NCI-H748 treated with DMSO at 0.1 percent for 48 hours (cell line): Measurements from ENCODE around the gene MED7.

Experiments
- DNase-seq: peaks from one replicate; lab custom pipeline; 2025; lab: John Stamatoyannopoulos, UW

The MED7 gene

DNA sequence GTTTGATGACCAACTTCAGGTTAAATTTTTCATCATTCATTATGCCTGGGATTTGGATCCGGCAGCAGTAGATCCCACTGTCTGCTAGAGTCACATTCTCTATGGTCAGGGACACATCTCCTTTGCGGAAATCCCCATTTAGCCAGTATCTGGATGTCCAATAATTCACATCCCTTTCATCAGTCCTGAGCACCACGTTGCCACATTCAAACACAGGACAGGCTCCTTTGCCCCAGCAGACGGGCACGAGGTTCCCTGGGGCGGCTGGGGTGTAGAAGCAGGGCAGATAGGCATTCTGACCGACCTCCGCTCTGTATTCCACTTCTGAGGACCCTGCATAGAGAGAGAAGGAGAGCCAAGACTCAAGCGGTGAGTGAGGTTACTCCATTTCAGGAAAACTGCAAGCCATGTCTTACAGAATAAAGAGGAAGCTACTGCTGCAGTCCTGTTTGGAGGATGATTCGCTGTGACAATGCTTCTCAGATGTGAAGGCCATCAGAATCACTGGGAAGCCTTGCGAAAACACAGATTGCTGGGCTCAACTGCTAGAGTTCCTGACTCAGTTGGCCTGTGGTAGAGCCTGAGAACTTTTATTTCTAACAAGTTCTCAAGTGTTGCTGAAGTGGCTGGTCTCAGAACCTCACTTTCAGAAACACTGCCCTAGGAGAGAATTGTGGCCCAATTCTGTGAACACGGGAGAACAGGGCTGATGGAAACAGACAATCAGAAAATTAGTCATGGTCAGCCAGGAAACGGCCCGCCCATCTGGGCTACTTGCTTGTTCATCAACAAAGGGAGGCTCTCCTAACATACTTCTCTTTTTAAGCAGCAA lies 35.8 kb downstream of the MED7 start:
- no peak for DNase-seq

DNA sequence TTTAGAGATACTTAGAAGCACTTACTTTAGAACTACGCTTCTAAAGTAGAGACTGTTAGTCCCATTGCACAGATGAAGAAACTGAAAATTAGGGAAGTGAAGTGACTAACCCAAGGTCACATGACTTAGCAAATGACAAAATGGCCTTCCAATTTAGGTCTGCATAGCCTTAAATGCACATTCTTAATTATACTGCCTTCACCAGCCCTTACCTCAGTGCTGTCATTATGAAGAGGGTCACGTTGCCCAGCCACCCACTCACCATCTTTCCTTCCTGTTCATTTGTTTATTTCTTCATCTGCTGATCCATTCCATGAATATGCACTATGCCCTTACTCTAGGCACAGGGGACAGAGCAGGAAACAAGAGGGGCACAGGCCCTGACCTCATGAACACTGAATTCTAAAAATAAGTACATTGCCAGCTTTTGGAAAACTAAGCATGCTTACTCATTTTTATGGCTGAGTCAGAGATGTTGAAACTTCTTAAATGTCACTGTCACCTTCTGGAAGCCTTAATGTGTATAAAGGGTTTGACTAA lies 42.5 kb downstream of the MED7 start:
- no peak for DNase-seq

DNA sequence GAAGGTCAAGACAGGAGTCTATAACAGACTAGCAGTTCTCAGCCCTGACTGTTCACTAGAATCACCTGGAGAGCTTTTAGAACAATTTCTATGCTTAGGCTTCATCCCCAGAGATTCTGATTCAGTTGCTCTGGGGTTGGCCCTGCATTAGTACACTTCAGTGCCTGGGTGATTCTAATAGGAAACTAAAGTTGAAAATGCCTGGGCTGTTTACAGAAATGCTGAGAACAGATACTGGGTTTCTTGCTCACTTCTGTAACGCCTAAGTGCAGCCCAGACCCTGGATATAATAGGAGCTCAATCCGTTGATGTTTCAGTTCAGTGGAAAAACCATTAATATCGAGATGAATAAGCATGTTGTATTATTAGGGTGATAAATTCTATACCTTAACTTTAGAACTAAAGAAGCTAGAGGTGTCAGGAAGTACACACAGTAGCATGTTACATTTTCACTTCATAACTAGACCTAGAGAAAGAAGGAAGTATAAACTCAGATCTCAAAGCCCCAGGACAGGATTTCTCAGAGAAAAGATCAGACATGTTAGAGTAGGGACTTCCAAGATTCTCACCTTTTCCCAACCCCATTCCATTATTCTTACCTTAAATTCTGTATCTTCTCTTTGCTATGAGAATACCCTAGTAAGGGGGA lies 54.2 kb downstream of the MED7 start:
- DNase-seq: no peak
